ENCODE results near the gene ZNF343.

Gene ZNF343

GRCh38 chr20:2508631-2509467 is at the start of gene ZNF343:
TSS of gene ZNF343 (minus strand) at chr20:2508915. CDS start at chr20:2493895, 15,020 bp downstream.
- no peak for TF ChIP-seq CTCF (IDR thresholded peaks at IDR 0.05; ENCODE audit: extremely low read depth, insufficient read depth, missing control alignments)
- DNase-seq (ENCODE audit: low spot score) = peak; percentile 89
- in situ Hi-C loops (cut with MboI; ENCODE audit: low pct_unique_long_range_greater_than_20kb, low sequenced_read_pairs, unreplicated experiment) = no loop called here

GRCh38 chr20:2557873-2558580 is 49.3 kb upstream of the ZNF343 start:
- TF ChIP-seq CTCF (IDR thresholded peaks at IDR 0.05; ENCODE audit: extremely low read depth, insufficient read depth, missing control alignments) = no peak
- in situ Hi-C loops (cut with MboI; ENCODE audit: low pct_unique_long_range_greater_than_20kb, low sequenced_read_pairs, unreplicated experiment) = no loop called here
- no peak for DNase-seq (ENCODE audit: low spot score)

- in situ Hi-C loops (cut with MboI; ENCODE audit: low pct_unique_long_range_greater_than_20kb, low sequenced_read_pairs, unreplicated experiment) = no loop called here
- no peak for DNase-seq (ENCODE audit: low spot score)
- TF ChIP-seq CTCF (IDR thresholded peaks at IDR 0.05; ENCODE audit: extremely low read depth, insufficient read depth, missing control alignments) = no peak
Observed at GRCh38 chr20:2545594-2545993, 36.9 kb upstream of the ZNF343 start.

- no peak for DNase-seq (ENCODE audit: low spot score)
- in situ Hi-C loops (cut with MboI; ENCODE audit: low pct_unique_long_range_greater_than_20kb, low sequenced_read_pairs, unreplicated experiment) = no loop called here
- no peak for TF ChIP-seq CTCF (IDR thresholded peaks at IDR 0.05; ENCODE audit: extremely low read depth, insufficient read depth, missing control alignments)
Observed at GRCh38 chr20:2544211-2544610, 35.5 kb upstream of the ZNF343 start.

- in situ Hi-C loops (cut with MboI; ENCODE audit: low pct_unique_long_range_greater_than_20kb, low sequenced_read_pairs, unreplicated experiment) = no loop called here
- no peak for DNase-seq (ENCODE audit: low spot score)
- TF ChIP-seq CTCF (IDR thresholded peaks at IDR 0.05; ENCODE audit: extremely low read depth, insufficient read depth, missing control alignments) = no peak
Observed at GRCh38 chr20:2542361-2542760, 33.6 kb upstream of the ZNF343 start.

- TF ChIP-seq CTCF (IDR thresholded peaks at IDR 0.05; ENCODE audit: extremely low read depth, insufficient read depth, missing control alignments) = no peak
- in situ Hi-C loops (cut with MboI; ENCODE audit: low pct_unique_long_range_greater_than_20kb, low sequenced_read_pairs, unreplicated experiment) = no loop called here
- DNase-seq (ENCODE audit: low spot score) = no peak
Observed at GRCh38 chr20:2541940-2542339, 33.2 kb upstream of the ZNF343 start.

Measured in GM13977 (cell line).